GM12801 (cell line): Measurements from ENCODE around the gene TP53I13.

Experiments
- TF ChIP-seq, protein P1 (sequence below): IDR thresholded peaks from one replicate; pipeline ENCODE4 v1.5.1; 2011; ENCODE audit warnings: control low read depth; ENCODE audit not compliant: insufficient read length; ENCODE audit errors: extremely low read depth

TP53I13 gene

DNA sequence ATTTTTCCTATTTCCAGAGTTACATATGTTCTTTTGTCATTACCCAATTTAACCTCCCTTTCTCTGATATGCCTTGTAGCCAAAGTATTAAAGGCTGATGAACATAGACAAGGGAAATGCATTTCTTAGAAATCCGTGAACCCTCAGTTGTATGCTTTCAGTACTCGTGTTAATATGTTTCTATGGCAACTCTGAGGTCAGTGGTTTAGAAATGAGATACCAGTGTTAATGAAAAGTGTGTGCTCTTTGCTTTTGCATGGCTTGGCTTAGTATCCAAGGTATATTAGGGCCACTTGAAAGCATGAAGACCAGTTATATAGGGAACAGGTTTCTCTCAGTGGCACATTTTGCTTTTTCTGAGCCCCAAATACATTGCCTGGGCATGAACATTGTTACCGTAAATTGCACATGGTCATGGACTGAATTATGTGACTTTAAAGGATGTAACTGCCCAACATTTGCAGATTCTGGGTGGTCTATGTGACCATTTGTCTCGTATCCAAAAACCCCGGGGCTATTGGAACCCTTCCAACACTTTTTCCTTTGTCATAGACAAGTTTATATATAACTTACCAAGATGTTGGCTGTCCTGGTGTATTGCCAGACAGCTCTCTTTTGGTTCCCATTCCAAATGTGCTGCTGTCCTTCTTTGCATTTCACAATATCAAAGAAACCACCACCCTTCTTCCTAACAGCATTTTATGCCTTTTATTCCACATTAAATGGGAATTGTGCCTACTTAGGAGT, 19.2 kb upstream of the TP53I13 start:
- TF ChIP-seq, protein P1, sequence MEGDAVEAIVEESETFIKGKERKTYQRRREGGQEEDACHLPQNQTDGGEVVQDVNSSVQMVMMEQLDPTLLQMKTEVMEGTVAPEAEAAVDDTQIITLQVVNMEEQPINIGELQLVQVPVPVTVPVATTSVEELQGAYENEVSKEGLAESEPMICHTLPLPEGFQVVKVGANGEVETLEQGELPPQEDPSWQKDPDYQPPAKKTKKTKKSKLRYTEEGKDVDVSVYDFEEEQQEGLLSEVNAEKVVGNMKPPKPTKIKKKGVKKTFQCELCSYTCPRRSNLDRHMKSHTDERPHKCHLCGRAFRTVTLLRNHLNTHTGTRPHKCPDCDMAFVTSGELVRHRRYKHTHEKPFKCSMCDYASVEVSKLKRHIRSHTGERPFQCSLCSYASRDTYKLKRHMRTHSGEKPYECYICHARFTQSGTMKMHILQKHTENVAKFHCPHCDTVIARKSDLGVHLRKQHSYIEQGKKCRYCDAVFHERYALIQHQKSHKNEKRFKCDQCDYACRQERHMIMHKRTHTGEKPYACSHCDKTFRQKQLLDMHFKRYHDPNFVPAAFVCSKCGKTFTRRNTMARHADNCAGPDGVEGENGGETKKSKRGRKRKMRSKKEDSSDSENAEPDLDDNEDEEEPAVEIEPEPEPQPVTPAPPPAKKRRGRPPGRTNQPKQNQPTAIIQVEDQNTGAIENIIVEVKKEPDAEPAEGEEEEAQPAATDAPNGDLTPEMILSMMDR: no peak

DNA sequence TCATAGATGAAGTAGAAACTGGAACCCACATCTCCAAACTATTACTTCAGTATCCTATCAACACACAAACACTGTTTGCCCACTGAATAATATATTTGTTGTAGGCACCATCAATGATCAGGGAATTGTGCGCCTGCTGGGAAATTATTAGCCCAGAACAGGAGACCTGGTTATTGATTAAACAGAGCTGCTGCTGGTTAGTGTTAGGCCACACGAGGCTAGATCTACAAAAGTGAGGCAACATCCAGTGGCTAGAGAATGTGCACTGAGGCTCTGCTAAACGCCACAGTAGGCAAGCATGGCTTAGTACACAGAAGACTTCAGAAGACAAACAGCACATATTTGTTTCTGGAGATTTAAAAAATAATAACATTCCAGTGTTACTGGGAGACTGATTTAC, 12.7 kb upstream of the TP53I13 start:
- TF ChIP-seq, protein P1: no peak

DNA sequence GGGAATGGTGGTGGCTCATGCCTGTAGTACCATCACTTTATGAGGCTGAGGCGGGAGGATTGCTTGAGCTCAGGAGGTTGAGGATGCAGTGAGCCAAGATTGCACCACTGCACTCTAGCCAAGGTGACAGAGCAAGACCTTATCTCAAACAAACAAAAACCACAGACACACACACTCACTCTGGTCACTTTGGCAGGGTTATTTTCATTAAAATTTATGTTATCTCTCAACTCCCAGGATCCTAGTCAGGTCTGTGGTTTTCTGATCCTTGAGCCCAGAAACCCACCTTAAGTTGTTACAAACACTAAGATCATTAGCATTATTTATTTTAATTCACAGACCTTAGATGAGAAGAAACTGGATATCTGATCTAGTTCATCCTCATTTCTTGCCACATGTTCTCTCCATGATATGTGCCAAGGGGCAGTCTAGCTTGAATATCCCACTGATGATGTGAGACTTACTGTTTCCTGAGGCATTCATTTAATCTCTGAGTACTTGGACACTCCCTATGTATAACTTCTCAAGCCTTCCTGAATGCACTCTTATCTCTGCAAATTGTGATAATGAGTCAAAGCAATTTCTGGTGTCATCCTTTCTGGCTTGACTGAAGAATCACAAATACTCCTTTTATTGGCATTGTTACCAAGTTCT, 11.3 kb upstream of the TP53I13 start:
- TF ChIP-seq, protein P1: no peak

DNA sequence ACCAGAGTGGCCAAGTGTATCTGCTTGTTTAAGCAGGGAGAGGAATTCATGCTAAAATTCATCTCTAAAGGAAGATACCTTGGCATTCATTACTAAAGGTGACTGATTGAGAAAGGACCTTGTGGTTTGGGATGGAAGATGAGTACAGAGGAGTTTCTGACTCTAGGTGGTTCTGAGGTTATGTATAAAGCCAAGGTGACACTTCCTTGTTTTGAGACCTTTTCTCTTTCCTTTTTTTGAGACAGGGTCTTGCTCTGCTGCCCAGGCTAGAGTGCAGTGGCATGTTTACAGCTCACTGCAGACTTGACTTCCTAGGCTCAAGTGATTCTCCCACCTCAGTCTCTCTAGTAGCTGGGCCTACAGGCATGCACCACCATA, 10.8 kb upstream of the TP53I13 start:
- TF ChIP-seq, protein P1: no peak

DNA sequence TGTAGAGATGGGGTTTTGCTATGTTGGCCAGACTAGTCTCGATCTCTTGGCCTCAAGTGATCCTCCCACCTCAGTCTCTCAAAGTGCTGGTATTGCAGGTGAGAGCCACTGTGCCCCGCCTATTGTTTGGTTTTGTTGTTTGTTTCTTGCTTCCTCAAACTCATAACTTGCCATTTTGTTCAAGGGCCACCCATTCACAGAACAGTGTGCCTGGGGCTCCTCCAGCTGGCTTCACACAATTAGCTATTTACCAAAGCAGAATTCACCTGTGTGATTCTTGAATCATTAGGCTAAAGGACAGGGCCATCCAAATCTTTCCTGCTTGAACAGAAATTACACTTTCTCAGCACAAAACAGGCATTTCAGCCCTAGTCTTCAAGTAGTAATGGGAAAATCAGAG, 8.9 kb upstream of the TP53I13 start:
- TF ChIP-seq, protein P1: no peak

DNA sequence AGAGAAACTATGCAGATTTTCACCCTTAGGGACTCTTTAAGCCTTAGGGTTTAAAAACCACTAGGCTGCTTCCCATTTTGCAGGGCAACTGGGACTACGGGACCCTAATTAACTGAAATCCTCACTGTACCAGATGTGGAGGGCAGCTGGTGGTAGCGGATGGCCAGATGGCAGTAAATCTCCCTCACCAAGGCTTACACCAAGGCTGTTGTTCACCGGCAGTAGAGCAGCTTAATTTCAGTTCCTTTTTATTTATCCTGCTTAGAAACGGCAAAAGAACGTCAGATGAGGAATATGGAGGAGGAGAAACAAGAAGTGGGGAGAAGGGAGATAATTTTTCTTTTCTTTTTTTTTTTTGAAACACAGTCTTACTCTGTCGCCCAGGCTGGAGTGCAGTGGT, 8.2 kb upstream of the TP53I13 start:
- TF ChIP-seq, protein P1: no peak

DNA sequence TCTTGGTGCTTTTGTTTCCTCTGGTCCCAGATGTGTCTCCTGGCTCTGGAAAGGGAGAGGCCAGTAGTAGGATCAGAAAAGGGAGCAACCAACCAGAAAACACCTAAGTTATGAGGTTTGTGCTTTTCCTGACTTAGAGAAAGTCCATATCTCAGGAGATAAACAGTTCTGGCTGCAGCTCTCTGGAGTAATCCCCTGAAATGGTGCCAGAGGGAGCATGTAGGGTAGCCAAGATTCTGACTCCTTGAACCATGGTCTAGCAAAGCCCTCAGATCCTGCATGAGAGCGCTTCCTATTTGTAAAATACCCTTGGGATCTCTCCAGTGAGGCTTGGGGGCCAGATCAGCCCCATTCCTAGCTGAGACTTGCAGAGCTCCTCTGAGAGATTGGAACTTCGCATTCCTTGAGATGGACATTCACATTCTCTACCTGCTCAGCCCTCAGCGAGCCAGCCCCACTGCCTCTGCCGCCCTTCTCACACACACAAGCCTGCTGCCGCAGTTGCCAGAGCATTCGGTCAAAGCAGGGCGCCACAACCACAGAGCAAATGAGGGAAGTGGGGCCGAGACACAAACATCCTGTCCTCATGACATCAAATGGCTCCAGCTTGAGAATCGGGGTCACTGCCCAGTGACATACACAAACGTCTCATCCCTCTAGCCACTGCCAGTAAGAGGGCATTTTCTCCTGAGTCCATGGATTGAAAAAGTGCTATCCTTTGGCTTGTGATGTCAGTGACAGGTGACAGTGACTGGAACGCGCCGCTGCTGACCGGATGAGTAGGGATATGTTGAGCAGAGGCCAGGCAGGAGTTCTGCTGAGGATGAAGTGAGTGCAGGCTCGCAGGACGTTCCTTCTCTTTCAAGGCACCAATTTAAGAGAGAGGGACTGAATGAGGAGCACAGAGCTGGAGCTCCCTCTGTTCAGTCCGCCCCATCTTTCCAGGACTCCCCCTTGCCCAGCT, 6.7 kb upstream of the TP53I13 start:
- TF ChIP-seq, protein P1: no peak
